ENCODE measurements around the gene RBM7.

DNA sequence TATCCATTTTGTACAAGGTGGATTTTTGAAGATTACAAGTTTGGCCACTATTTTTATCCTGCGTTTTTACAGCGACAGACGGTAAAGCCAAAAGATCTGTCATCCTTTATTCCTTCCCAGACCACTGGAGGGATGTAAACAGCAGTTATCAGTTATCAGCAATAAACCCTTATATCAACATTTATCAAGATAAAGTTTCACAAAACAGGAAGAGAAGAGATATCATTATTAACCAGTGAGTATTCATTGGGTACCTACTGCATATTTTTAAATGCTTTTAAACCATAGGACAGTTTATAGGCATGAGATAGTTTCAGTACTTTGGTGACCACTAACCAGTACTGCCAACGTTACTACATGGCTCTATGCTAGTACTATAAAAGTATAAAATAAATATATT lies 32.9 kb downstream of the RBM7 start:
- TF ChIP-seq, protein P1, sequence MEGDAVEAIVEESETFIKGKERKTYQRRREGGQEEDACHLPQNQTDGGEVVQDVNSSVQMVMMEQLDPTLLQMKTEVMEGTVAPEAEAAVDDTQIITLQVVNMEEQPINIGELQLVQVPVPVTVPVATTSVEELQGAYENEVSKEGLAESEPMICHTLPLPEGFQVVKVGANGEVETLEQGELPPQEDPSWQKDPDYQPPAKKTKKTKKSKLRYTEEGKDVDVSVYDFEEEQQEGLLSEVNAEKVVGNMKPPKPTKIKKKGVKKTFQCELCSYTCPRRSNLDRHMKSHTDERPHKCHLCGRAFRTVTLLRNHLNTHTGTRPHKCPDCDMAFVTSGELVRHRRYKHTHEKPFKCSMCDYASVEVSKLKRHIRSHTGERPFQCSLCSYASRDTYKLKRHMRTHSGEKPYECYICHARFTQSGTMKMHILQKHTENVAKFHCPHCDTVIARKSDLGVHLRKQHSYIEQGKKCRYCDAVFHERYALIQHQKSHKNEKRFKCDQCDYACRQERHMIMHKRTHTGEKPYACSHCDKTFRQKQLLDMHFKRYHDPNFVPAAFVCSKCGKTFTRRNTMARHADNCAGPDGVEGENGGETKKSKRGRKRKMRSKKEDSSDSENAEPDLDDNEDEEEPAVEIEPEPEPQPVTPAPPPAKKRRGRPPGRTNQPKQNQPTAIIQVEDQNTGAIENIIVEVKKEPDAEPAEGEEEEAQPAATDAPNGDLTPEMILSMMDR (conservative IDR thresholded peaks at IDR 0.05; ENCODE audit: low read length): no peak
- no peak for TF ChIP-seq EZH2phosphoT487 (IDR thresholded peaks at IDR 0.05; ENCODE audit: borderline replicate concordance)

Data from Loucy (cell line).